Progenitor cell of endocrine pancreas (in vitro differentiated cells): ENCODE results near the gene PDCD5. TPM values are rescaled to one million over a fixed set of nuclear protein-coding genes. Genes with fewer than 3 reads are reported as not detected.
"Not testable (repeated sequence)": the region's sequence is repeated elsewhere in the genome, so short reads cannot be mapped to it uniquely, and the experiment has no call there.

Experiments
- DNase-seq: peaks from one replicate; pipeline ENCODE4 v3.0.0; 2021; ENCODE audit warnings: low spot score; ENCODE audit not compliant: unreplicated experiment
- H3K27ac Mint-ChIP-seq: 2 replicates; pipeline ENCODE4 v1.8.0; 2021; ENCODE audit warnings: mild to moderate bottlenecking, moderate library complexity, mixed read lengths
- H3K27me3 Mint-ChIP-seq: 2 replicates; pipeline ENCODE4 v1.8.0; 2021; ENCODE audit warnings: mixed read lengths
- H3K36me3 Mint-ChIP-seq: 2 replicates; pipeline ENCODE4 v1.8.0; 2022; ENCODE audit warnings: mixed read lengths; ENCODE audit not compliant: insufficient read depth
- H3K4me1 Mint-ChIP-seq: 2 replicates; pipeline ENCODE4 v1.8.0; 2021; ENCODE audit warnings: low read depth, mixed read lengths
- H3K4me3 Mint-ChIP-seq: 2 replicates; pipeline ENCODE4 v1.8.0; 2021; ENCODE audit warnings: low read depth, mild to moderate bottlenecking, moderate library complexity, mixed read lengths
- H3K9me3 Mint-ChIP-seq: 2 replicates; pipeline ENCODE4 v1.8.0; 2021; ENCODE audit warnings: low read depth, mixed read lengths
- CTCF ChIP-seq: fragments of 200-600 bp; sonication (generic); IDR thresholded peaks from one replicate; pipeline ENCODE4 v1.5.0; 2021; ENCODE audit warnings: antibody characterized with exemption, mild to moderate bottlenecking; ENCODE audit not compliant: unreplicated experiment
- long read RNA-seq: library from polyadenylated mRNA; unstranded; transcript quantifications from one replicate; pipeline ENCODE4 v2.0.0, GENCODE V29; 2020
- total RNA-seq: library from RNA; stranded (reverse); gene quantifications from 2 replicates; pipeline ENCODE4 v1.2.1, GENCODE V29; 2021

The PDCD5 gene
- 106 TPM in 2 replicates for total RNA-seq
- long read RNA-seq, transcript PDCD5-207 (6 exons, 699 nt), result major isoform, 20 of 36 reads
- long read RNA-seq, partial matches to known transcripts, result 4 of 36 reads
- long read RNA-seq, other reads (novel, unspliced or antisense), result 7 of 36 reads

- Mint-ChIP-seq H3K27ac (peak within 1 kb of the TSS; percentile 86), H3K36me3 (peaks cover 6% of the 10 kb centered on the region), H3K27me3 (peaks cover 18% of the 10 kb centered on the region), H3K4me3 (peak within 1 kb of the TSS; percentile 91), H3K4me1 (peaks cover 5% of the 10 kb centered on the region), H3K9me3 (no peaks in the 10 kb centered on the region)
- peak; percentile 94 for DNase-seq
- TF ChIP-seq CTCF, result no peak
Measured at GRCh38 chr19:32580901-32581704, at the start of gene PDCD5. Gene PDCD5, plus strand, starts transcription at chr19:32581190. Its CDS starts 72 bp downstream, at chr19:32581262.

DNA sequence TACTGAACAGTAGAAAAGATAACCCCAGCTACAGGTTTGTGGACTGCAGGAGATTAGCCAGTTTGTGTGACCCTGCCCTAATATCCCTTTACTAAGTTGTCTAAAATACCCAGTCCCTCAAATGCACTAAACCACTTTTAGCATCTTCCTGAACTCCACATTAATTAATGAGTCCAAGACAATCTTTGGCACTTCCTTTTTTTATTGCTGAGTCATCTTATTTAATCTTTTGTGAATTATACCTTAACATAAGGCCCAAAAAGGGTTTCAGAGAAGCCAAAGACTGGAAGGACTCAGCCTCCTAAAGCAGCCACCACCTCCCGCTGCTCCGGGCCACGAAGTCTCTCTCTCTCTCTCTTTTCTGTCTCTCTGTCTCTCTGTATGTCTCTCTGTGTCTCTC is 48.8 kb upstream of the PDCD5 start:
- H3K4me1 Mint-ChIP-seq, result no peaks in the 10 kb centered on the region

DNA sequence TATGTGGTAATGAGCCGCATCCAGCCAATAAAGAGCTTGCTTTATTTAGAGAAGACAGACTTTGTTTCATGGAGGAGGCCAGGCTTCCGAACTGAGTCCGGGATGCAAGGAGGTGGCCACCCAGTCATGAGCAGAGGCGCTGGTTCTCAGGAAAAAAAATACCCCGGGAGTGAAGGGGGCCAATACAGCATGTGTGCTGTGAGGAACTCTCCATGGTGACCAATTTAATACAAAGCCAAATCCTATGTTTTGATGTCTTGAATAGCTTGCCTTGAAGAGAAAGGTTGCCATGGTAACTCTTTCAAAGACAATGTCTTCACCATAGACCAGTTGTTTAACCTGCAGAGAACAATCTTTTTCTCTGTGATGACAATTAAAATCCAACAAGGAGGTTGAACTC is 43.4 kb upstream of the PDCD5 start:
- H3K4me3 Mint-ChIP-seq, result no peak overlapping the region
- TF ChIP-seq CTCF, result no peak
- H3K27ac Mint-ChIP-seq, result no peak overlapping the region
- H3K4me1 Mint-ChIP-seq, result no peaks in the 10 kb centered on the region
- DNase-seq, result no peak
- peaks cover 5% of the 10 kb centered on the region for H3K27me3 Mint-ChIP-seq
- H3K9me3 Mint-ChIP-seq, result peaks cover 15% of the 10 kb centered on the region
- no peaks in the 10 kb centered on the region for H3K36me3 Mint-ChIP-seq

More for the DNA sequence above, 48.8 kb upstream of the PDCD5 start:
- peaks cover 20% of the 10 kb centered on the region for H3K9me3 Mint-ChIP-seq
- no peak overlapping the region for H3K27ac Mint-ChIP-seq
- no peak for TF ChIP-seq CTCF
- no peak overlapping the region for H3K4me3 Mint-ChIP-seq
- H3K27me3 Mint-ChIP-seq, result peaks cover 6% of the 10 kb centered on the region
- H3K36me3 Mint-ChIP-seq, result no peaks in the 10 kb centered on the region
- no peak for DNase-seq

- Mint-ChIP-seq H3K9me3 (peaks cover 4% of the 10 kb centered on the region), H3K4me1 (no peaks in the 10 kb centered on the region), H3K27ac (no peak overlapping the region), H3K4me3 (no peak overlapping the region), H3K27me3 (peaks cover 2% of the 10 kb centered on the region), H3K36me3 (no peaks in the 10 kb centered on the region)
- no peak for TF ChIP-seq CTCF
- no peak for DNase-seq
Measured at GRCh38 chr19:32539240-32539916, 41.6 kb upstream of the PDCD5 start.

GRCh38 chr19:32540621-32541020 is 40.4 kb upstream of the PDCD5 start:
- Mint-ChIP-seq H3K9me3 (no peaks in the 10 kb centered on the region), H3K27ac (no peak overlapping the region), H3K27me3 (peaks cover 2% of the 10 kb centered on the region), H3K4me1 (no peaks in the 10 kb centered on the region), H3K36me3 (no peaks in the 10 kb centered on the region), H3K4me3 (no peak overlapping the region)
- DNase-seq, result no peak
- no peak for TF ChIP-seq CTCF

DNA sequence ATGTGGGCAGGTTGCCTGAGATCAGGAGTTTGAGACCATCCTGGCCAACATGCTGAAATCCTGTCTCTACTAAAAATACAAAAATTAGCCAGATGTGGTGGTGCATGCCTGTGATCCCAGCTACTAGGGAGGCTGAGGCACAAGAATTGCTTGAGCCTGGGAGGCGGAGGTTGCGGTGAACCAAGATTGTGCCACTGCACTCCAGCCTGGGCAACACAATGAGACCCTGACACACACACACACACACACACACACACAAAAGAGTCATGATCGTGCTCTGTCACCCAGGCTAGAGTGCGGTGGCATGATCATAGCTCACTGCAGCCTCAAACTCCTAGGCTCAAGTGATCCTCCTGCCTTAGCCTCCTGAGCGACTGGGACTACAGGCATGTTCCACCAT is 39.6 kb upstream of the PDCD5 start:
- H3K36me3 Mint-ChIP-seq, H3K4me3 Mint-ChIP-seq, DNase-seq, H3K4me1 Mint-ChIP-seq, H3K27ac Mint-ChIP-seq, H3K9me3 Mint-ChIP-seq, H3K27me3 Mint-ChIP-seq: not testable (repeated sequence)
